ENCODE measurements around the gene OR2T3. TPM values are rescaled to one million over a fixed set of nuclear protein-coding genes. Genes with fewer than 3 reads are reported as not detected.
"Not testable (repeated sequence)": the region's sequence is repeated elsewhere in the genome, so short reads cannot be mapped to it uniquely, and the experiment has no call there.

OR2T3 gene
- not detected for polyA plus RNA-seq (2013, experiment 1 of 2)
- polyA plus RNA-seq (2013, experiment 2 of 2): not detected

GRCh38 chr1:248473051-248473450 is at the start of gene OR2T3:
Gene OR2T3 (plus strand): TSS chr1:248473351. CDS start chr1:248473351, 0 bp downstream.
- H3K9me3 ChIP-seq (replicated peaks in 1 of 2; ENCODE audit: control insufficient read depth in 2 of 2, insufficient read depth in 1 of 2, low read depth in 1 of 2, low read length in 2 of 2); H3K36me3 ChIP-seq (replicated peaks in 1 of 2; ENCODE audit: control insufficient read depth in 2 of 2, insufficient read depth in 2 of 2, low read length in 2 of 2); H4K91ac ChIP-seq (ENCODE audit: low read depth, low read length, poor library complexity); H3K4me2 ChIP-seq (ENCODE audit: insufficient read depth, low read length, poor library complexity, severe bottlenecking); H3K23ac ChIP-seq (ENCODE audit: low read depth, low read length, poor library complexity); H2AK5ac ChIP-seq (ENCODE audit: low read depth, low read length); H4K8ac ChIP-seq (ENCODE audit: low read depth, low read length); H3K9ac ChIP-seq (ENCODE audit: low read depth, low read length, poor library complexity); H3K14ac ChIP-seq (ENCODE audit: low read length); H3K27me3 ChIP-seq (ENCODE audit: control insufficient read depth in 3 of 3, insufficient read depth in 3 of 3, low read depth in 1 of 3, low read length in 3 of 3); DNase-seq (ENCODE audit: low spot score); H2BK15ac ChIP-seq (ENCODE audit: low read length); H2BK5ac ChIP-seq (ENCODE audit: low read length); H3K79me1 ChIP-seq (ENCODE audit: low read depth, low read length); H3K18ac ChIP-seq (ENCODE audit: low read length); H3K4ac ChIP-seq (ENCODE audit: low read length); H2BK12ac ChIP-seq (ENCODE audit: low read length); H2BK120ac ChIP-seq (ENCODE audit: low read depth, low read length); H3K27ac ChIP-seq (replicated peaks; ENCODE audit: low read length); H3K4me1 ChIP-seq (ENCODE audit: control insufficient read depth in 2 of 2, insufficient read depth in 1 of 2, low read depth in 1 of 2, low read length in 2 of 2); H2AFZ ChIP-seq (ENCODE audit: low read length); H3K4me3 ChIP-seq (ENCODE audit: low read length in 2 of 2): not testable (repeated sequence)
- no CpG with 5 or more reads among the region's 2 CpGs for WGBS, 2 donors (ENCODE audit: extremely low coverage in 2 of 2, insufficient read length in 2 of 2, insufficient replicate concordance in 1 of 2)

- H4K91ac ChIP-seq (ENCODE audit: low read depth, low read length, poor library complexity); H3K27ac ChIP-seq (replicated peaks; ENCODE audit: low read length); H3K9ac ChIP-seq (ENCODE audit: low read depth, low read length, poor library complexity); H3K14ac ChIP-seq (ENCODE audit: low read length); H3K18ac ChIP-seq (ENCODE audit: low read length); H3K23ac ChIP-seq (ENCODE audit: low read depth, low read length, poor library complexity); H2BK120ac ChIP-seq (ENCODE audit: low read depth, low read length); H3K79me1 ChIP-seq (ENCODE audit: low read depth, low read length); H3K4me3 ChIP-seq (ENCODE audit: low read length in 2 of 2); H3K4ac ChIP-seq (ENCODE audit: low read length); H2BK15ac ChIP-seq (ENCODE audit: low read length); H2AFZ ChIP-seq (ENCODE audit: low read length); H2BK5ac ChIP-seq (ENCODE audit: low read length); H3K27me3 ChIP-seq (ENCODE audit: control insufficient read depth in 3 of 3, insufficient read depth in 3 of 3, low read depth in 1 of 3, low read length in 3 of 3); H2BK12ac ChIP-seq (ENCODE audit: low read length); DNase-seq (ENCODE audit: low spot score); H3K36me3 ChIP-seq (replicated peaks in 1 of 2; ENCODE audit: control insufficient read depth in 2 of 2, insufficient read depth in 2 of 2, low read length in 2 of 2); H3K4me2 ChIP-seq (ENCODE audit: insufficient read depth, low read length, poor library complexity, severe bottlenecking); H3K9me3 ChIP-seq (replicated peaks in 1 of 2; ENCODE audit: control insufficient read depth in 2 of 2, insufficient read depth in 1 of 2, low read depth in 1 of 2, low read length in 2 of 2); H4K8ac ChIP-seq (ENCODE audit: low read depth, low read length); H2AK5ac ChIP-seq (ENCODE audit: low read depth, low read length); H3K4me1 ChIP-seq (ENCODE audit: control insufficient read depth in 2 of 2, insufficient read depth in 1 of 2, low read depth in 1 of 2, low read length in 2 of 2): not testable (repeated sequence)
- no CpG with 5 or more reads among the region's 3 CpGs for WGBS, 2 donors (ENCODE audit: extremely low coverage in 2 of 2, insufficient read length in 2 of 2, insufficient replicate concordance in 1 of 2)
Measured at GRCh38 chr1:248427526-248428191, 45.5 kb upstream of the OR2T3 start.

- H3K9ac ChIP-seq (ENCODE audit: low read depth, low read length, poor library complexity); H4K91ac ChIP-seq (ENCODE audit: low read depth, low read length, poor library complexity); DNase-seq (ENCODE audit: low spot score); H3K4ac ChIP-seq (ENCODE audit: low read length); H3K36me3 ChIP-seq (replicated peaks in 1 of 2; ENCODE audit: control insufficient read depth in 2 of 2, insufficient read depth in 2 of 2, low read length in 2 of 2); H3K9me3 ChIP-seq (replicated peaks in 1 of 2; ENCODE audit: control insufficient read depth in 2 of 2, insufficient read depth in 1 of 2, low read depth in 1 of 2, low read length in 2 of 2); H2BK15ac ChIP-seq (ENCODE audit: low read length); H2AK5ac ChIP-seq (ENCODE audit: low read depth, low read length); H3K79me1 ChIP-seq (ENCODE audit: low read depth, low read length); H3K4me1 ChIP-seq (ENCODE audit: control insufficient read depth in 2 of 2, insufficient read depth in 1 of 2, low read depth in 1 of 2, low read length in 2 of 2); H3K27me3 ChIP-seq (ENCODE audit: control insufficient read depth in 3 of 3, insufficient read depth in 3 of 3, low read depth in 1 of 3, low read length in 3 of 3); H2BK12ac ChIP-seq (ENCODE audit: low read length); H2BK120ac ChIP-seq (ENCODE audit: low read depth, low read length); H4K8ac ChIP-seq (ENCODE audit: low read depth, low read length); H3K23ac ChIP-seq (ENCODE audit: low read depth, low read length, poor library complexity); H2BK5ac ChIP-seq (ENCODE audit: low read length); H3K14ac ChIP-seq (ENCODE audit: low read length); H3K4me2 ChIP-seq (ENCODE audit: insufficient read depth, low read length, poor library complexity, severe bottlenecking); H3K27ac ChIP-seq (replicated peaks; ENCODE audit: low read length); H2AFZ ChIP-seq (ENCODE audit: low read length); H3K18ac ChIP-seq (ENCODE audit: low read length); H3K4me3 ChIP-seq (ENCODE audit: low read length in 2 of 2): not testable (repeated sequence)
- WGBS, 2 donors (ENCODE audit: extremely low coverage in 2 of 2, insufficient read length in 2 of 2, insufficient replicate concordance in 1 of 2): no CpG with 5 or more reads among the region's 3 CpGs
Measured at GRCh38 chr1:248428192-248428533, 45.0 kb upstream of the OR2T3 start.

GRCh38 chr1:248431683-248432082 is 41.5 kb upstream of the OR2T3 start:
- not testable (repeated sequence) for H3K4ac ChIP-seq (ENCODE audit: low read length); H2AFZ ChIP-seq (ENCODE audit: low read length); H3K4me1 ChIP-seq (ENCODE audit: control insufficient read depth in 2 of 2, insufficient read depth in 1 of 2, low read depth in 1 of 2, low read length in 2 of 2); H2BK12ac ChIP-seq (ENCODE audit: low read length); H3K36me3 ChIP-seq (replicated peaks in 1 of 2; ENCODE audit: control insufficient read depth in 2 of 2, insufficient read depth in 2 of 2, low read length in 2 of 2); H3K23ac ChIP-seq (ENCODE audit: low read depth, low read length, poor library complexity); H3K79me1 ChIP-seq (ENCODE audit: low read depth, low read length); H3K9ac ChIP-seq (ENCODE audit: low read depth, low read length, poor library complexity); H3K27ac ChIP-seq (replicated peaks; ENCODE audit: low read length); H2AK5ac ChIP-seq (ENCODE audit: low read depth, low read length); H3K27me3 ChIP-seq (ENCODE audit: control insufficient read depth in 3 of 3, insufficient read depth in 3 of 3, low read depth in 1 of 3, low read length in 3 of 3); H3K4me2 ChIP-seq (ENCODE audit: insufficient read depth, low read length, poor library complexity, severe bottlenecking); H2BK5ac ChIP-seq (ENCODE audit: low read length); H3K14ac ChIP-seq (ENCODE audit: low read length); H3K9me3 ChIP-seq (replicated peaks in 1 of 2; ENCODE audit: control insufficient read depth in 2 of 2, insufficient read depth in 1 of 2, low read depth in 1 of 2, low read length in 2 of 2); H2BK15ac ChIP-seq (ENCODE audit: low read length); H3K18ac ChIP-seq (ENCODE audit: low read length); H4K8ac ChIP-seq (ENCODE audit: low read depth, low read length); H4K91ac ChIP-seq (ENCODE audit: low read depth, low read length, poor library complexity); H3K4me3 ChIP-seq (ENCODE audit: low read length in 2 of 2); H2BK120ac ChIP-seq (ENCODE audit: low read depth, low read length); DNase-seq (ENCODE audit: low spot score)
- WGBS, 2 donors (ENCODE audit: extremely low coverage in 2 of 2, insufficient read length in 2 of 2, insufficient replicate concordance in 1 of 2): no CpG with 5 or more reads among the region's 11 CpGs
